Brain microvascular endothelial cell (primary cell): ENCODE data around the gene PANK1.

Source experiments
- DNase-seq: peaks from one replicate; pipeline ENCODE4 v3.0.0-alpha.2; 2020
- H3K27ac ChIP-seq: fragments of 250-450 bp; sonication (Bioruptor Pico); 2 replicates; pipeline ENCODE4 v1.5.1; 2020; ENCODE audit warnings: mild to moderate bottlenecking, moderate library complexity
- H3K27me3 ChIP-seq: fragments of 250-450 bp; sonication (Bioruptor Pico); replicated peaks from 2 replicates; pipeline ENCODE4 v1.5.1; 2020; ENCODE audit warnings: mild to moderate bottlenecking
- H3K36me3 ChIP-seq: fragments of 250-450 bp; sonication (Bioruptor Pico); replicated peaks from 2 replicates; pipeline ENCODE4 v1.5.1; 2020; ENCODE audit warnings: mild to moderate bottlenecking
- H3K4me3 ChIP-seq: 2 replicates; pipeline ENCODE4 v1.5.1; 2011; ENCODE audit warnings: low read depth, mild to moderate bottlenecking, control low read depth, low read length, moderate library complexity
- CTCF ChIP-seq: IDR thresholded peaks from 2 replicates; pipeline ENCODE4 v1.5.1; 2011; ENCODE audit warnings: low read depth, mild to moderate bottlenecking, moderate library complexity, low read length, control low read depth, inconsistent platforms; ENCODE audit errors: missing control alignments
- in situ Hi-C: cut with HindIII; loops from 2 replicates; pipeline ENCODE4 v1.10.0; 2017; ENCODE audit warnings: low sequenced_read_pairs, low pct_ligation_motif_present

The PANK1 gene

GRCh38 chr10:89657302-89657701 is 12.3 kb upstream of the PANK1 start:
- Histone ChIP-seq H3K27me3 (no peaks in the 10 kb centered on the region), H3K36me3 (no peaks in the 10 kb centered on the region), H3K4me3 (no peak overlapping the region), H3K27ac (no peak overlapping the region)
- no peak for TF ChIP-seq CTCF
- in situ Hi-C loops, result no loop called here
- DNase-seq, result no peak

GRCh38 chr10:89655722-89656121 is 10.7 kb upstream of the PANK1 start:
- Histone ChIP-seq H3K27me3 (no peaks in the 10 kb centered on the region), H3K4me3 (no peak overlapping the region), H3K27ac (no peak overlapping the region), H3K36me3 (no peaks in the 10 kb centered on the region)
- no peak for DNase-seq
- TF ChIP-seq CTCF, result no peak
- in situ Hi-C loops, result no loop called here

DNA sequence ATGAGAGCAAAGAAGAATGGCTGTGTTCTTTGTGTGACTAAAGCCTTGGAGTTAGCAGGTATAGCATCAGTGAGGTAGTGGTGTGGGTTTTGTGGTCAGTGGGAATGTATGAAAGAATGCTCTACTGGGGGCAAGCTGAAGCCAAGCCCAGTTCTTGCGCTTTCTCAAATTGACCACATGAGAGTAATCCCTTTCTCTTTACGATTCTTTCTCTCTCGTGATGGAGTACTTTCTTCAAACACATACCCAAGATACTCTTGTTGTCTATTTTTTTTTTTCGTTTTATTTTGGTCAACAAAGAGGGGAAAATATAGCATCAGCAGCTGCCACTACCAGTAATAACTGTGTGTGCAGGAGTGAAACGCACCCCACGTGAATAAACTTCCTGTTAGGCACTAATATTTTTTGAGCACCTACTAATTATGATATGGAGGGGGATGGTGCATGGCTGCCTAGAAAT is 8.4 kb upstream of the PANK1 start:
- TF ChIP-seq CTCF, result no peak

DNA sequence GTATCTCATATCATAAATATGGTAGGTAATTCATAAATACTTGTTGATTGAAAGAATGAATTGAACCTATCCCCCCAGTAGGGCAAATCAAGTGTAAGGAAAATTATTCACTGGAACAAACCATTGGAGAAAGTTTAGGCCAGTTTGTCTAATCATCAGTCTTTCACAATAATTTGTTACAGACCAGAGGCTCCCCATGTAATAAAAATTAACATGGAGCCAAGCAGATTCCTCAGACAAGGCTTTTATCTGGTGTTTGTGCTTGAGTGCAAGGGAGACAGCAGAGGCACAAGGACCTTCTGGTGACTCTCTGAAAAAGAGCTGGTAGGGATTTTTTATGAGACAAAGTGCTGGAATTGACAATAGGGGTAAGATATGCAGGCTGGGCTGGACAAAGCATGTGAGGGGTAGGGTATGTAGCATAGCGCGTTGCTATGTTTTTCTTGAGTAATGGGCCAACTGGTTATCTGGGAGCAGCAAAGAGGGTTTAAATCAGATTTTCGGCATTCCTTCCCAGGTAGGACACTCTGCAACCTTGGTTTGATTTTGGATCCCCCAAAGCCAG is 7.8 kb upstream of the PANK1 start:
- TF ChIP-seq CTCF, result no peak
- in situ Hi-C loops, result no loop called here
- Histone ChIP-seq H3K27me3 (no peaks in the 10 kb centered on the region), H3K27ac (no peak overlapping the region), H3K36me3 (no peaks in the 10 kb centered on the region), H3K4me3 (no peak overlapping the region)
- no peak for DNase-seq

More for the DNA sequence above, 8.4 kb upstream of the PANK1 start:
- peak; percentile 42 for DNase-seq
- Histone ChIP-seq H3K36me3 (no peaks in the 10 kb centered on the region), H3K27me3 (no peaks in the 10 kb centered on the region), H3K4me3 (no peak overlapping the region), H3K27ac (no peak overlapping the region)
- in situ Hi-C loops, result no loop called here

DNA sequence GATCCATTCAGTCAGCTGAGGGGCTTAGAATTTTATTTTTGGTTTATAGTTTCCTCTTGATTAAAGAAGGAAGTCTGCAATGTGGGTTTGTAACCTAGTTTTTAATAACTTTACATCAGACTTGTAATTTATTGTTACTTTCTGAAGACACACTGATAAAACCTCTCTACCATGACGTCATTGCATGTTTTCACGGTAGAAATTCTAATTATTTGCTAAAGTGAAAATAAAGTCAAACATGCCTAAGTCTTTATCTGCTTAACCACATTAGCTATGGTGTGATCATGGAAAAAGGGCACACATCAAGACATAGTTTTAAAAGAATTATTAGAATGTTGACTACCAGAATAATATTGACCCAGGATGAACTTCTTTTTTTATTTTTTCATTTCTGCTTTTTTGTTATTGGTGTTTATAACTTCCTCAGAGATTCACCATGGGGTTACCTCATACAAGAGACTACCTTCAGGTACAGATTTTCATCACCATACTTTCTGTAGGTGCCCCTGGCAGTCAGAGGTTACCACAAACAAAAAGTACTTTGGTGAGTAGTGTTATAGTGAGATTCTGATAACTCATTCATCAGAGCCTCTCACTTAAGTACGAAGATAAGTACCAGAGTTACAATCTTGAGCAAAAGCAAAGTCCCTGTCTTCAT is 7.0 kb upstream of the PANK1 start:
- Histone ChIP-seq H3K27me3 (no peaks in the 10 kb centered on the region), H3K27ac (no peak overlapping the region), H3K36me3 (no peaks in the 10 kb centered on the region), H3K4me3 (no peak overlapping the region)
- no peak for DNase-seq
- TF ChIP-seq CTCF, result no peak
- in situ Hi-C loops, result no loop called here
